GM12892 (cell line): ENCODE data around the gene ASB17.

Experiments used
- DNase-seq: peaks from one replicate; pipeline ENCODE4 v3.0.0; 2011; ENCODE audit not compliant: insufficient read length
- FAIRE-seq: peaks from 2 replicates; lab custom pipeline; 2011; peaks lifted over from hg19 to GRCh38; lab: Jason Lieb, UNC
- POLR2A ChIP-seq: IDR thresholded peaks from 2 replicates; pipeline ENCODE4 v1.6.1; 2011; ENCODE audit warnings: low read depth, low read length, control low read depth
- POLR2AphosphoS5 ChIP-seq: IDR thresholded peaks from 2 replicates; pipeline ENCODE4 v1.6.1; 2011; ENCODE audit warnings: low read depth, low read length, control low read depth
- TAF1 ChIP-seq: IDR thresholded peaks from 2 replicates; pipeline ENCODE4 v1.6.1; 2011; ENCODE audit warnings: low read depth, mild to moderate bottlenecking, control low read depth, low read length, borderline replicate concordance

Gene ASB17

DNA sequence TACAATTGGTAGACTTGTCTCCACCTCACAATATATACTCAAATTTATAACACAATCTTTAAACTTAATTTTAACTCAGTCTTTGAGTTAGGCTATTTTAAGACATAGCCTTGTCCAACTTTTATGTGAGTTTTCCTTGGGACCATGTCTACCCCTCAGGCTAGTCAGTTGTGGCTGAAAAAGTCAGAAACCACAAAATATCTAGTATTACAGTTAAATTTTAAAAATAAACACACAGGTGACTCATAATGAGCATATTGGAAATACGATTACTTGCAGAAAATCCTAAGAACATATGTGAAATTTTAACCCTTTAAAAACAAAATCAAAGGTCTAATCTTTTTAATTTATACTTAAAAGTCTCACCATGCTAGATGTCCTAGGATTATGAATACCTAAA lies 4.8 kb upstream of the ASB17 start:
- no peak for FAIRE-seq
- TF ChIP-seq POLR2A (no peak), TAF1 (no peak), POLR2AphosphoS5 (no peak)
- no peak for DNase-seq

DNA sequence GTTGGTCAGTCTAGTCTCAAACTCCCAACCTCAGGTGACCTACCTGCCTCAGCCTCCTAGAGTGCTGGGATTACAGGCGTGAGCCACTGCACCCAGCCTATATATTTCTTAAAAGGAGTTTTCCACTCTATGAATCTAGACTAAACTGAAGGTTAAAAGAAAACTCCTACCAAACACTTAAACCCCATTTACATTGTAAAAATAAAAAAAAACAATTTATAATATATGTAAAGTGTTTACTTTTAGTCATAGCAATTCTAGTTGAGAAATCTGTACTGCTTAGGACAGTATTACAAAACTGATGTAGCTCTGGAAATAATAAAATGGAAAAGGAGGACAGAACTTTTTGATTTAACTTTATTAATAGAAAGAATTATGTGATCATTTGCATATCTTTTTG lies 9.5 kb downstream of the ASB17 start:
- FAIRE-seq (no peak), DNase-seq (no peak)
- no peak for TF ChIP-seq POLR2A

DNA sequence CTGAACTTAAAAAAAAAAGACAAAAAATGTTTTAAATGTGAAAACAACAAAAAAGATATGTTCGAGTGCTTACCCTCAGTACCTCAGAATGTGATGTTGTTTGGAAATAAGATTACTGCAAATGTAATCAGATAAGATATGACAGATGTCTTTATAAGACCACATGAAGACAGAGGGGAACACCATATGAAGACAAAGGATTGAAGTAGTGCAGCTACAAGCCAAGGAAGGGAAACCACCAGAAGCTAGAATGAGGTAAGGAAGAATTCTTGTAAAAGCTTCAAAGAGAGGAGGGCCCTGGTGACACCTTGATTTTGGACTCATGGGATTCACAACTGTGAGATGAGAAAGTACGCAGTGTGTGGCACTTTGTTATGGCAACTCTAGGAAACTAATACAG lies 15.4 kb downstream of the ASB17 start:
- no peak for DNase-seq
- FAIRE-seq: no peak
- TF ChIP-seq POLR2A (no peak), TAF1 (no peak), POLR2AphosphoS5 (no peak)

DNA sequence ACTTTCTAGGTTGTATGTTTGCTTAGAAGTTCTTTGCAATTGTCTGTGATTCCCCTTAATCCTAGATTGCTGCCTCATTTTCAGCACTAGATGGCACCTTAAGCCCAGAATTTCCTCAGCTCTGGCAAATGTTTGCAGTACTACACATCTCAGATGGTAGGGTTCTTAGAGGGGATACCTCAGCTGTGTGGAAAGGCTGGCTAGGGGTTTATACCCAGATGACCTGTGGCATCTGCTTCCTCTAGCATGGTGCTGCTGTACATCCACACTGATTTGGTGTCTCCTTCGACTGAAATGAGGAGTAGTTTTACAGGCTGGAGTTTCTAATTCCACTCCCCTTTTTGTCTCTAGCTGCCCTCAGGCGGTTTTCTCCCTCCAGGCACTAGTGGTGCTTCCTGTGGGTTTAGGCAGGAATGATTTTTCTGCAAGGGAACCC lies 23.5 kb downstream of the ASB17 start:
- DNase-seq (no peak), FAIRE-seq (peak; percentile 78)
- TF ChIP-seq TAF1: no peak
- TF ChIP-seq POLR2AphosphoS5: no peak
- TF ChIP-seq POLR2A: no peak

DNA sequence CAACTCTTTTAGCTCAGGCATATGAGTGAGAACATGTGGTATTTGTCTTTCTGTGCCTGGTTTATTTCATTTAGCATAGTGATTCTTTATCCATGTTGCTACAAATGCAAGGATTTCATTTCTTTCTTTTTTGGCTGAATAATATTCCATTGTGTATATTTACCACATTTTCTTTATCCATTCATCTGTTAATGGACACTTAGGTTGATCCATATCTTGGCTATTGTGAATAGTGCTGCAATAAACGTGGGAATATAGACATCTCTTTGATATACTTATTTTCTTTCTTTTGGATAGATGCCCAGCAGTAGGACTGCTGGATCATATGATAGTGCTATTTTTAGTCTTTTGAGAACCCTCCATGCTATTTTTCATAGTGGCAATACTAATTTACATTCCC lies 30.8 kb downstream of the ASB17 start:
- DNase-seq (no peak), FAIRE-seq (no peak)
- TF ChIP-seq TAF1 (no peak), POLR2A (no peak), POLR2AphosphoS5 (no peak)

DNA sequence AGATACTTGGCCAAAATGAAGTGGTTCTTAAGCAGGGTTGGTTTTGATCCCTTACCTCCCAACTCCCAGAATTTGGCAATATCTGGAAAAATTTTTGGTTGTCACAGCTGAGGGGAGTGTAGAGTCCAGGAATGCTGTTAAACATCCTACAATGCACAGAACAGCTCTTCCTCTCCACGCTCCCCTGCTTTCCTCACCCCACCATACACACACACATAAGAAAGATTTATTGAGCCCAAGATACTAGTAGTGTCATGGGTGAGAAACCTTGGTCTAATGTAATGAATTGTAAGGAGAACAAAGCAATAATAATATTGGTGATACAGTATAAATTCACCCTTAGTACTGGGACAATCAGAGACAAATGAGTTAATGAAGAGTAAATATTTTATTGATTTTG lies 47.8 kb downstream of the ASB17 start:
- TF ChIP-seq TAF1: no peak
- TF ChIP-seq POLR2AphosphoS5: no peak
- TF ChIP-seq POLR2A: no peak
- no peak for DNase-seq
- no peak for FAIRE-seq

DNA sequence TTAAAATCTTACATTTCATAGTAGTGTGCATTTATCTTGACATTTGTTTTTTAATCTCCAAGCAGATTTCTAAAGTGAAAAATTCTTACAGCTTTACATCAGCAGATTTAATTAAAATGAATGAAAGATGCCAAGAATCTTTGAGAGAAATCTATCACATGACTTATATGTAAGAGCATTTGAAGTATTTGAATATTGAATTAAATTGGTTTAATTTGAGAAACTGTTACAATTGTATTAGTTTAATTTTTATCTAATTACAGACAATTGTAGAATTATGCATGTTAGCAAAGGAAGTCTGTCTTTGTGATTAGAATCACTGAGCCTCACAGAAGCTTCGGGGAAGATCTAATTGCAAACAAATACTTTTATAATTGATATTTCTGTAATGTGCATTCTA lies 52.2 kb downstream of the ASB17 start:
- no peak for TF ChIP-seq POLR2AphosphoS5
- no peak for TF ChIP-seq POLR2A
- TF ChIP-seq TAF1: no peak
- no peak for FAIRE-seq
- DNase-seq: no peak

DNA sequence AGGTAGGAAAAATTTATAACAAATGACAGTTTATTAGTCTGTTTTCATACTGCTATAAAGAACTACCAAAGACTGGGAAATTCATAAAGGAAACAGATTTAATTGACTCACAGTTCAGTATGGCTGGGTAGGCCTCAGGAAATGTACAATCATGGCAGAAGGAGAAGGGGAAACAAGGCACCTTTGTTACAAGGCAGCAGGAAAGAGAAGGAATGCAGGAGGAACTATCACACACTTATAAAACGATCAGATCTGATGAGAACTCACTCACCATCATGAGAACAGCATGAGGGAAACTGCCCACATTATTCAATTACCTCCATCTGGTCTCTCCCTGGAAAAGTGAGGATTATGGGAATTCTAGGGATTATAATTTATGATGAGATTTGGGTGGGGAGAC lies 61.3 kb downstream of the ASB17 start:
- no peak for DNase-seq
- FAIRE-seq: no peak

More for the DNA sequence above, 61.3 kb downstream of the ASB17 start:
- TF ChIP-seq POLR2AphosphoS5 (no peak), TAF1 (no peak), POLR2A (no peak)
